A204.1 (cell line): ENCODE results near the gene LHFPL6.

Experiments used
- FAIRE-seq: peaks from 2 replicates; lab custom pipeline; 2012; peaks lifted over from hg19 to GRCh38; lab: Jason Lieb, UNC

LHFPL6 gene

DNA sequence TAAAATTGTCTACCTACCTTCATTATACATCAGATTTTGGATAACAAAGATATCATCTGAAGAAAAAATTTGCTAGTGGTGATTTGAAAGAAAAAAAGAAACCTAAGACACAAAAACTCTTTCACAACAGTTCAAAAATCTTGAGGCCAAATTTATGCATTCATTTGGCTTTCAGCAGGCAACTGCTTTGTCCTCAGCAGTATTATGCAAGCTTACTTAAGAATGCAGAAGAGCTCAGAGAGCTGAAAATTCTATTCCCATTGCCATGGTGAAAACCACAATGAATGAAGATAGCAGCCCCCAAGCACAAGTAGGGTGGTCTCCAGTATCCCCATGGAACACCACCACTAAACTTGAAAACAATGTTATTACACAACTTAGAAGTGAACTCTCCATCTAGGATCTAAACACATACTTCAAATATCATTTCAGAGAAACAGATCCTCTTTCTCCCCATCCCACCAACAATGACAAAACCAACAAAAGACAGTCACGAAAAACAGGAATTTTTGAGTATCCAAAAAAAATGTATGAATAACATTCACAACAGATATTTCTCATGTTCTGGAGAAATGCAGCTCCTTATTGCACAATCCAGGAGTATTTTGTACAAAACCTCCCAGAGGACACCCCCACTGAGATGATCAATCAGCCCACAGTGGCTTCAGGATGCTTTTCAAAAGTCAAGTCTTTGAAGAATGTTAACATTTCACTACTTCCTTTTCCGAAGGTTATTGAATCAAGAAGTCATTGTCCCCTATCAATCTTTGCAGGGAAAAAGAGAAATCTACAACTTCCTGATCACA, 192.7 kb downstream of the LHFPL6 start:
- FAIRE-seq = no peak

DNA sequence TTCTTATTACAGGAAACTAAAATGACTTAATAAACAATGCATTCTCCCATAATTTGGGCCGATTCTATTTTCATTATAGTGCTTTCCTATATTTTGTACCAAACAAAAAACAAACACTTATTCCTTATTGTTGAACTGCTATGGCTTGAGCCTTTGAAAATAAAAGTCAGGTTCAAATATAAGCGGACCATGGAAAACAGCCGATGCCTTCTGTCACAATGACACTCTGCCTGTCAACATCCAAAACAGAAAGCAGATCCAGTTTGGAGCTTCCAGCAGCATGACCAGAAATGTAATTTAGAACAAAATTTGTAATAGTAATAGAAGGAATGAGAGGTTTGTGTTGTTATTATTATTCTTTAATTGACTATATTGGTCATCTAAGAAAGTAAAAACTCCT, 194.5 kb downstream of the LHFPL6 start:
- no peak for FAIRE-seq

DNA sequence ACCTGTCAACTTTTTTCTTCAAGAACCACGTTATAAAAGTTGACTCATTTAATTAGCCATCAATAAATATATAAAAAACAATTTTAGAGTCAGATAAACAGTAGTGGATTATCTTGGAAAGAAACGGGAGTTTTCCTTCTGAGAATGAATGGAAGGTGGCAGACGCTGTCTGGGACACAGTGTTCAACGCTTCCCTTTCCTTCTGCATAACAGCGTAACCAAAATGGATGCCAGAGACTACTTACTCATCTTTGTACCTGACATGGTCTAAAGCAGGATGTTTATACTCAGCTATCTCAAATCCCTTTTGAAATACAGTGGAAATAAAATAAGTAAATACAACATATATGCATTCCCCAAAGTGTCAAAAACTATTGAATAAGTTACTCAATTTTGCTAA, 195.2 kb downstream of the LHFPL6 start:
- FAIRE-seq = no peak

DNA sequence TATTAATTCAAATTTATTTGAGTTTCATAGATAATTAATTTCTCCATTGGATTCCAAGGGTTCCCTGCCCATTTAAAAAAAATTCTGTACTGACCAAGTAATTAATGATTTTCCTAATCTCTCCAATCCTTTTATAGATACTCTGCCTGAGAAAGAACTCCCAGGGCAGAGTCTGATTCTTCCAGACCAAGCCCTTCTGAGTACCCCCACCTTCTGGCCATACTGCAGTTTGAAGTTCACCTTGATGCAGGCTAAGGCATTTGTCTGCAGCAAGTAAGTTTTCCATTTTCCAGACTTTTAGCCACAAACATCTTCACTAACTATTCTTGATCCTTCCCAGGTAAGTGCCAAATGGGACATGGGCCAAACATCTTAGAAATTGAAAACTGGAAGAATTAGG, 195.9 kb downstream of the LHFPL6 start:
- no peak for FAIRE-seq

DNA sequence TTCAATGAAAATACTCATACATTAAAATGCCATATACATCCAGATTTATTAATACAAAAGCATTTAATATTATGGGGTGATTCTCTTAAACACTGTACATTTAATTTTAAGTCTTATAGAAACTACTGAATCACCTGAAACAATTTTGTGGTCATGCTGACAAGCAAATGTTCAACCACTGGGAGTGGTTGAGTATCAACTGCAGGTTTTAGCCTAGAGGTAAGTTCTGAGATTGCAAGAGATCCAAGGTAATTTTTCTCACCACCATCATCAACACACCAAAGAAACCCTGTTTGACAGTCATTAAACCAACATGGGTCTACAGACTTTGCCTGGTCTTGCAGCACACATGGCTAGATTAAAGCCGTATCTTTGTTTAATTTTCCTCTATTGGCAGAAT, 196.3 kb downstream of the LHFPL6 start:
- FAIRE-seq = no peak

DNA sequence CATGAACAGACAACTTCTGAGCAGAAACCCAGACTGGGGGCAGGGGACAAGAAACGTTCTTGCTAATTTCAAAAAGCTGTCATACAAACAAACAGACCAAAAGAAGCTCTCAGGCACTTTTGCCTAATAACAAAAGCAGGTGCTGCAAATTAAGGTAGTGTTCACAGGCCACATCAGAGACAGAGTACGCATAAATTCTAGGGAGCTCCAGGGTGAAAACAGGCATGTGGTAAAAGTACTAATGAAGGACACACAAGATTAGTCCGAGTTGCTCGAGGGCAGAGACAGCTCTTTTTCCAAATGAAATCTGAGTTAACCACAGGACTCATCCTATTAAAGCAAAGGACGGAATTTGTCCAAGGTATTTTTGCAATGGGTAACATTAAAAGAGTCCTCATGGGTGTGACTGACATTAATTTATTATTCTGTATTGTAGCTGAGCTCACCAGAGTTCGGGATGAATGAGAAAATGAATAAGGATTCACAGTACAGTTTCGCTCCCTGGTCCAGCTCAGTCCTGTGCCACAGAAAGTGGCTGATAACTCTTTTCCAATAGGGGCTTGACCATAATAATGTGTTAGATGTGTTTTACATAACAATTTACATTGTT, 197.3 kb downstream of the LHFPL6 start:
- no peak for FAIRE-seq

- FAIRE-seq = no peak
These were observed 197.9 kb downstream of the LHFPL6 start for GRCh38 chr13:39405107-39405506.

GRCh38 chr13:39403106-39403505, 199.9 kb downstream of the LHFPL6 start:
- FAIRE-seq = no peak

- FAIRE-seq = no peak
These were observed 200.6 kb downstream of the LHFPL6 start for GRCh38 chr13:39402221-39402970.

DNA sequence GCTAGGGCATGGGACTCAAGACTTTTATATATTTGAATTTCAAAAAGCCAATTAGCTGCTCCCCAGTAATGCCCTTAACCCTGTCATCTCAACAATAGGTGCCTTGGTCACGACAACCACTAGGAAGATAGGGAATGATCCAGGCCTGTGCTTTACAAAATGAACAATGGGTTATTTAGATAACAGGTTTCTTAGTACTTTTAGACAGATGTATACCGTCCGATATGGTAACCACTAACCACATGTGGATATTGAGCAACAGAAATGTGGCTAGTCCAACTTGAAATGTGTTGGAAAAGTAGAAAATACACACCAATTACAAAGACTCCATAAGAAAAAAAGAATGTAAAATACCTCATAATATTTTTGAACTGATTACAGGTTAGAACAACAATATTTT, 201.2 kb downstream of the LHFPL6 start:
- FAIRE-seq = no peak

DNA sequence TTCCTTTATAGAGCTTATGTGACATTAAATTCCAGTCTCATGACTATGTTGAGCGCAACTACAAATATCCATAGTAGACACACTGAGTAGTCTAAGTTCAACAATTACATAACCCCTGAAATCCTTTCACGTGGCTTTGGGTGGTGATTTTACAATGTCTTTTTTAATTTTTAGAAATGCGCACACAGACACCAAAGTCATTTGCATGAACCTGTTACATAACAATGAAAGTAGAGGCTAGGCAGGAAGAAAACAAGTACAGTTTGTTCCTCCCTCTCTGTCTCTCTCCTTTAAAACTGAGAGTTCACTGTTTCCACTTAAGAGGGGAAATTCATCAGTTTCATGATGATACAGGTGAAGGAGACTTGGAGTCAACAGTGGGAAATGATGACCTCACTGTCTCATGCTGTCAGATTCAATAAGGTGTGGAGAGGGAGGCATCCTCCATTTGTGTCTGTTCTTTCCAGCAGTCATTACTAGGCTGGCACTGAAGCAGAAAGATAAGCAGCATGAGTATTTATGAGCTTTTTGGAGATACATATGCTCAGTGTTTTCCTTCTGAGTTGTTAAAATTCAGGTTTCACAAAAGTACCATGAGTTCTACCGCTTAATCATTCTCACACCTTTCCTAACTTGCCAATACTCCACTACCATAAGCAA, 201.8 kb downstream of the LHFPL6 start:
- no peak for FAIRE-seq

- FAIRE-seq = no peak
These were observed 203.9 kb downstream of the LHFPL6 start for GRCh38 chr13:39399102-39399501.

- no peak for FAIRE-seq
These were observed 205.1 kb downstream of the LHFPL6 start for GRCh38 chr13:39397896-39398265.

GRCh38 chr13:39397226-39397895, 205.6 kb downstream of the LHFPL6 start:
- no peak for FAIRE-seq

DNA sequence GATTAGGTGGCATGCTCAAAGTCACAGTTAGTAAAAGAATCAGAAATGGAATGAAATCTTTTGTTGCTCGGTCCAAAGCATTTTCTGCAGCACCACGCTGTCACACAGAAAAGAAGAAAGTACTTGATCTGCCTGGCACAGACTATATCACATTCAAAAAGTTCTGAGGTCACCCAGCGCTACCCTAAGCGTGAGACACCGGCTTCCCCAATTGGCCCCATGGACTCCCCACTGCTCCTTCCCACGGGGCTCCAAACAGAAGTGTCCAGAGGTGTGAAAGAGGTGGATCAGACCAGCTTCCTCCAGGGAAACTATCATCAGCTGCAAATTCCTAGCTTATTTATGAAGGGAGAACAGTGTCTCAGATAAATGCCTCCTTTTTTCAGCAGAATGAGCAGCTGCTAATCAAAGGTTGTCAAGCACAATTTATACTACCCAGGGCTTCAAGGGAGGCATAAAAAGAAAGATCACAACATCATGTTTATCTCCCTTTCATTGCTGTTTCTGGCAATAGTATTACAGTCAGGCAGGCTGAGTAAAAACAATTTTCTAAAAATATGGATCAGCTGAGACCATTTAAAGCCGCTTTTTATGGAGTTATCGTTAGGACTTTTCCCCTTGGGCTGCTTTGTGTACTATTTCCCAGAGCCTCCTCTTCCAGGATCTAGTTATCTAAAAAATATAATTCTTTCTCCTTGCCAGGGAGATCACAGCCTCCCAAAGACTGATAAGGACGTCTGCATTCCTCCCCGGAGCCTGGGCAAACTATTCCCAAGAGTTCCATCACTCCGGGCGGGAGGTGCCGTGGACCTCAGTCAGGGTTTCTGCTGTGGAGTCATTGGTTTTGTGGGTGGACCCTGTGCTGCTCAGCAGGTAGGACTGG, 208.0 kb downstream of the LHFPL6 start:
- no peak for FAIRE-seq

DNA sequence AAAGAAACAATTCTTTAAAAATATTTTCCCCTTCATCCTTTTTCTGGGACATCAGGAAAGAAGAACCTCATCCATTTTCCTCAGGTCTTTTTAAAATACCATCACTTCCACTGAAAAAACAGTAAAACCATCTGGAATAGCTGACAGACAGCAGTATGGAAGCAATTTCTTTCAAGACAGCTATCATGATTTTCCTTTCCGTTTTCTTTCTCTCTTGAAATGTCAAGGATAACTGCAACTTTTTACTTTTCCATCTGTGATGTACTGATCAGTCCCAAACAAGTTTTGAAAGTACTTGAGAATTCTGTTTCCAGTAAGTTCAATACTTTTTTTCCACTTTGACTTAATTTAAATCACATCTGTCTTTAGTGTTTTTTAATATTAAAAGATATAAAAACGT, 211.2 kb downstream of the LHFPL6 start:
- no peak for FAIRE-seq

- no peak for FAIRE-seq
These were observed 214.0 kb downstream of the LHFPL6 start for GRCh38 chr13:39389013-39389412.

- no peak for FAIRE-seq
These were observed 217.3 kb downstream of the LHFPL6 start for GRCh38 chr13:39385621-39386231.

DNA sequence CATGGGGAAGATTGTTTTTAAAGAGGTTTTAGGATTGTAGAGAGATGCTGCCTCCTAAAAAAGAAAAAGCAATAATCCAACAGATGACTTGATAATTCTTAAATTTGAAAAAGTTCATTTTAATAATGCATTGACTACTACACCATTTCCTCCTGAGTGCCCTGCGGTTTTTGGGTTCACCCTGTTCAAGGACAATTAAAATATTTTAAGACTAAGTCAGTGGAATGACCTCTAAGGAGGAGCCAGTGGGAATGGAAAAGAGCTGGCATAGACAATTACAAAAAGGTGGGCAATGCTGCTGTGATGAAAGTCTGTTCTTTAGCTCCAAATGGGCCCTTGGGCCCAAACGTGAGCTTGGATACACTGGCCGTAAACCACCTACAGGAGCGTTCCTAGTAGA, 217.8 kb downstream of the LHFPL6 start:
- no peak for FAIRE-seq

DNA sequence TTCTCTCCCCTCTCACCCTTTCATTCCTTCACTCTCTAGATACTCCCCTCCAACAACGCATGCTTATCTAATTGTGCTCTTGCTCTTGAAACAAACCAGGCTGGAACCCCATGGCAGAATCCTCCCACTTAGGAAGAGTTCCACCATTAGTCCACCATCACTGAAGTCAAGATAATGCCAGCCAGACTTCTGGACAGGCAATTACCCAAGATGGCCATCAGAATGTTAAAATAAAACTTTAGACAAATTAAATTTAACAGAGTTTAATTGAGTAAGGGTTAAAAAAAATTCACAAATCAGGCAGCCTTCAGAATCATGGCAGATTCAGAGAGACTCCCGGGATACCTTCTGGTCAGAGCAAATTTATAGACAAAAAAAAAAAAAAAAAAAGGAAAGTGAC, 221.5 kb downstream of the LHFPL6 start:
- FAIRE-seq = no peak
